LNCAP (cell line): ENCODE data around the gene NR2F2.

Experiments
- TF ChIP-seq, protein P1 (sequence below): fragments of 450-650 bp; IDR thresholded peaks from 2 replicates; pipeline ENCODE4 v1.5.1; 2017; ENCODE audit warnings: mild to moderate bottlenecking

NR2F2 gene

GRCh38 chr15:96358821-96359615 is 28.5 kb downstream of the NR2F2 start:
- TF ChIP-seq, protein P1, sequence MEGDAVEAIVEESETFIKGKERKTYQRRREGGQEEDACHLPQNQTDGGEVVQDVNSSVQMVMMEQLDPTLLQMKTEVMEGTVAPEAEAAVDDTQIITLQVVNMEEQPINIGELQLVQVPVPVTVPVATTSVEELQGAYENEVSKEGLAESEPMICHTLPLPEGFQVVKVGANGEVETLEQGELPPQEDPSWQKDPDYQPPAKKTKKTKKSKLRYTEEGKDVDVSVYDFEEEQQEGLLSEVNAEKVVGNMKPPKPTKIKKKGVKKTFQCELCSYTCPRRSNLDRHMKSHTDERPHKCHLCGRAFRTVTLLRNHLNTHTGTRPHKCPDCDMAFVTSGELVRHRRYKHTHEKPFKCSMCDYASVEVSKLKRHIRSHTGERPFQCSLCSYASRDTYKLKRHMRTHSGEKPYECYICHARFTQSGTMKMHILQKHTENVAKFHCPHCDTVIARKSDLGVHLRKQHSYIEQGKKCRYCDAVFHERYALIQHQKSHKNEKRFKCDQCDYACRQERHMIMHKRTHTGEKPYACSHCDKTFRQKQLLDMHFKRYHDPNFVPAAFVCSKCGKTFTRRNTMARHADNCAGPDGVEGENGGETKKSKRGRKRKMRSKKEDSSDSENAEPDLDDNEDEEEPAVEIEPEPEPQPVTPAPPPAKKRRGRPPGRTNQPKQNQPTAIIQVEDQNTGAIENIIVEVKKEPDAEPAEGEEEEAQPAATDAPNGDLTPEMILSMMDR: no peak

GRCh38 chr15:96359616-96360521 is 29.4 kb downstream of the NR2F2 start:
- TF ChIP-seq, protein P1: no peak

DNA sequence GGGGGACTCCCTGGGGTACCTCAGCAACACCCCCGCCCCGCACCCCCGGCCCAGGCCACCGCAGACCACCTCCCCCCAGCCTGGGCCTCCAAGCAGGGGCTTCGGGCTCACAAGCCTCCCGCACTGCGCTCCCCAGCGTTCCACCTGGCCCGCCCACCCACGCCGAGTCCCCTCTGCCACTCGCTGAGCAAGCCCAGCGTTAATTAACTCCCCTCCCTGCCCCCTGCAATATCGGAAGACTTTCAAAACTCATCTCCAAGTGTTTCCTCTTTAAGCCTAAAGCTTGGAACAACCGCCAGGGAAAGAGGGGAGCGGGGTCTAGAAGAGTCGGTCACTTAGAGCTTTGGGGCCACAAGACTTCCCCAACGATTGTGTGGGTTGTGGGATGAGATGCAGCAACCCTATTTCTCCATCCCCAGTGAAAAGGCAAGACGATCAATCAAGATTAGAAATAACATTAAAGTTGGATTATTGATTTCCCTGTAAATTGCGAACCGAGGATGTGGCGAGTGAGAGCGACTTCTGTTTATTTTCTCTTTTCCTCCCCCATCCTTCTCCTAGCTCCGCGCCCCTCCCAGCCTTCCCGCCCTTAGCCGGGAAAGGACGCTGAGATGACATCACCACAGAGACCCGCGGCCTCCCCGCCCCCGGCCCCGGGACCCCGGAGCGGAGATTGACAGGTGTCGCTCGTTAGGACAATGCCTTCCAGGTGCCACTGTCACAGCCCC is 30.2 kb downstream of the NR2F2 start:
- TF ChIP-seq, protein P1: no peak

- TF ChIP-seq, protein P1: no peak
Measured at GRCh38 chr15:96361309-96362010, 31.0 kb downstream of the NR2F2 start.

GRCh38 chr15:96362011-96362754 is 31.7 kb downstream of the NR2F2 start:
- TF ChIP-seq, protein P1: no peak

DNA sequence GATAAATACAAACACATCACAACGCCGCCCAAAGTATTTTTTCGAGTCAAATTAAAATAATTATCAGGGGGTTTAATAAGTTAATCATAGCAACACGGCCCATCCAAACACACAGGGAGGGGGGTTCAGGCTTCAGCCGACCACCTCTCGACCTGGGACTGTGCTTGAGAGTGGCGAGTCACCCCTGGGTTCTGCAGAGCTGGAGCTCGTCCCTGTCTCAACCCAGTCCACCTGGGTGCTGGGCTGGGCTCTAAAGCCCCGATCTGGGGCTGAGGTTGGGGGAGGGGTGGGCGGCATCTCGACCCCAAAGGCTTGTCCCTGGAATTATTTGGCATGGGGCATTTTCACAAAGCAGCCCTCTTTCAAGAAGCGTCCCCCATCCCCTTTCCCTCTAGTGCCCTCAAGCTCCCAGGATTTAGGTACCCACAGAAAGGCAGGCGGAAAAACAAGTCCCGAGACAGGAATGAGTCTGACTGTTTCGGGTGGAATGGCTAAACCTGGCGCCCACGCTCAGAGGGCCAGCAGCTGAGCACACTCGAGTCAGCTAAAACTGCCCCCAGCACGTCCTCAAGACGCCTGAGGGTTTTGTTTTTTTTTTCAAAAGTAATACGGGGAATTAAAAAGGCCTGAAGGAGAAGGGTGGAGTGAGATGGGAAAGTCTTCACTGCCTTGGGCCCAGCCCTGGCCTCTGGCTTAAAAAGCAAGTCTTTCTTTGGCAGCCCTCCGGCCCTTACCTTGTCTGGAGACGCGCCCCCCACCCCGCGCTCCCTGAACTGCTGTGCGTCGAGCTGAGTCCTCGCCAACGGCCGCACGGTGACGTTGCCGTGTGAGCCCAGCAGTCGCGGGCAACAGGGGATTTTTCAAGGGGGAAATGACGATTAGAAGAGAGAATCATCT is 32.5 kb downstream of the NR2F2 start:
- TF ChIP-seq, protein P1: no peak
